A549 (cell line): ENCODE results near the gene PPM1H. TPM values are rescaled to one million over a fixed set of nuclear protein-coding genes. Genes with fewer than 3 reads are reported as not detected.
A peak's percentile ranks its signal among the peaks of the same experiment; 100 is the strongest.

Source experiments
- ATAC-seq, 2 experiments: fragments of 200-7000 bp in 1 of 2; fragments of >200 bp in 1 of 2; cut with Nextera tagmentation in 1 of 2; cut with Tn5 transposase in 1 of 2; 3 replicates each; pipeline versions ENCODE4 v1.8.0 to v1.9.1; 2018 to 2020; ENCODE audit warnings: mild to moderate bottlenecking in 1 of 2, moderate library complexity in 1 of 2
- CTCF ChIA-PET: fragments of 300-600 bp; sonication (Branson Sonifier 250); formaldehyde crosslinking; extraction: SDS; loops from one replicate; lab custom pipeline; 2021; ENCODE audit warnings: antibody characterized with exemption, inconsistent platforms; lab: Yijun Ruan, JAX
- POLR2A ChIA-PET: fragments of 350-600 bp; formaldehyde crosslinking; extraction: SDS; loops from one replicate; lab custom pipeline; 2021; ENCODE audit warnings: antibody characterized with exemption, inconsistent platforms; lab: Yijun Ruan, JAX
- DNase-seq, 2 experiments: peaks; one replicate each; pipeline versions ENCODE4 v3.0.0 to v3.0.0-alpha.2; 2011 to 2016; ENCODE audit warnings: low read depth in 1 of 2, low spot score in 1 of 2
- FAIRE-seq: peaks from 2 replicates; lab custom pipeline; 2011; peaks lifted over from hg19 to GRCh38; lab: Jason Lieb, UNC
- H3K27ac ChIP-seq, 2 experiments: fragments of >200 bp; sonication (Bioruptor Twin); formaldehyde crosslinking; 3 replicates each; pipeline ENCODE4 v1.5.1; 2016 to 2017
- H3K4me1 ChIP-seq: fragments of >200 bp; sonication (Bioruptor Twin); formaldehyde crosslinking; 3 replicates; pipeline ENCODE4 v1.6.1; 2016
- H3K4me2 ChIP-seq: fragments of >200 bp; sonication (Bioruptor Twin); formaldehyde crosslinking; 3 replicates; pipeline ENCODE4 v1.6.1; 2016
- H3K4me3 ChIP-seq: fragments of >200 bp; sonication (Bioruptor Twin); formaldehyde crosslinking; 3 replicates; pipeline ENCODE4 v1.5.1; 2016
- H3K9me3 ChIP-seq: fragments of >200 bp; sonication (Bioruptor Twin); formaldehyde crosslinking; 3 replicates; pipeline ENCODE4 v1.6.1; 2016
- CEBPB ChIP-seq, 2 experiments: fragments of >200 bp in 1 of 2; sonication (Bioruptor Twin) in 1 of 2; formaldehyde crosslinking in 1 of 2; IDR thresholded peaks; 2 replicates each; pipeline ENCODE4 v1.6.1; 2012 to 2016
- EHF ChIP-seq: fragments of 250-450 bp; sonication (Bioruptor Pico); IDR thresholded peaks from 2 replicates; pipeline ENCODE4 v1.5.0; 2020; ENCODE audit warnings: mild to moderate bottlenecking
- EHMT2 ChIP-seq: fragments of 200-600 bp; sonication (generic); IDR thresholded peaks from 2 replicates; pipeline ENCODE4 v1.6.1; 2016; ENCODE audit warnings: antibody characterized with exemption, low read depth, mild to moderate bottlenecking, moderate library complexity
- FOSB ChIP-seq: fragments of 250-450 bp; sonication (Bioruptor Pico); IDR thresholded peaks from 2 replicates; pipeline ENCODE4 v1.5.0; 2020; ENCODE audit warnings: mild to moderate bottlenecking, moderate library complexity
- FOSL2 ChIP-seq, 2 experiments: fragments of 450-650 bp in 1 of 2; fragments of >200 bp in 1 of 2; sonication (Bioruptor Twin) in 1 of 2; formaldehyde crosslinking; IDR thresholded peaks; 2 replicates each; pipeline versions ENCODE4 v1.5.0 to v1.6.1; 2016 to 2020; ENCODE audit warnings: mild to moderate bottlenecking in 1 of 2, moderate library complexity in 1 of 2
- HOXB5 ChIP-seq: fragments of 250-450 bp; sonication (Bioruptor Pico); IDR thresholded peaks from 2 replicates; pipeline ENCODE4 v1.5.0; 2020; ENCODE audit warnings: mild to moderate bottlenecking, moderate library complexity
- JUN ChIP-seq, 2 experiments: fragments of >200 bp; sonication (Bioruptor Twin); formaldehyde crosslinking; IDR thresholded peaks; 2 replicates in 1 of 2; 3 replicates in 1 of 2; pipeline ENCODE4 v1.6.1; 2016 to 2017
- KDM1A ChIP-seq: fragments of 200-600 bp; sonication (generic); IDR thresholded peaks from 2 replicates; pipeline ENCODE4 v1.6.1; 2016; ENCODE audit warnings: low read depth, mild to moderate bottlenecking
- KDM5A ChIP-seq: fragments of 200-600 bp; sonication (generic); IDR thresholded peaks from 2 replicates; pipeline ENCODE4 v1.6.1; 2016; ENCODE audit warnings: antibody characterized with exemption, mild to moderate bottlenecking
- NR3C1 ChIP-seq: fragments of >200 bp; sonication (Bioruptor Twin); formaldehyde crosslinking; IDR thresholded peaks from 3 replicates; pipeline ENCODE4 v1.6.1; 2017
- PHF8 ChIP-seq: fragments of 200-600 bp; sonication (generic); IDR thresholded peaks from 2 replicates; pipeline ENCODE4 v1.6.1; 2016; ENCODE audit warnings: low read depth, mild to moderate bottlenecking, antibody characterized with exemption, moderate library complexity, borderline replicate concordance
- POLR2AphosphoS2 ChIP-seq: conservative IDR thresholded peaks from 2 replicates; pipeline ENCODE4 v1.6.1; 2012; ENCODE audit warnings: low read length, improper control_type of control experiment, inconsistent platforms
- REST ChIP-seq: fragments of 200-600 bp; sonication (generic); IDR thresholded peaks from 2 replicates; pipeline ENCODE4 v1.6.1; 2016; ENCODE audit warnings: antibody characterized with exemption, mild to moderate bottlenecking, moderate library complexity
- SREBF2 ChIP-seq: fragments of 450-650 bp; IDR thresholded peaks from 2 replicates; pipeline ENCODE4 v1.6.1; 2014; ENCODE audit warnings: mild to moderate bottlenecking, moderate library complexity
- ZC3H11A ChIP-seq: fragments of 450-650 bp; IDR thresholded peaks from 2 replicates; pipeline ENCODE4 v1.6.1; 2014; ENCODE audit warnings: antibody characterized with exemption, mild to moderate bottlenecking
- WGBS: methylation state at CpG from one replicate; pipeline ENCODE4 v1.1.6; 2017; ENCODE audit errors: missing lambda C conversion rate; 5-methylcytosine and 5-hydroxymethylcytosine counted together
- polyA plus RNA-seq, 4 experiments: library from polyadenylated mRNA; depleted of rRNA in 3 of 4; stranded (reverse); fragments of >200 nt; fragmentation: RNase III in 1 of 4; extraction: RNeasy Plus Mini Kit Qiagen cat#74134 plus additional on column Dnase treatment in 1 of 4; gene quantifications; 2 replicates in 3 of 4; 3 replicates in 1 of 4; pipeline ENCODE4 v1.2.3, GENCODE V29; 2011 to 2017
- TF ChIP-seq, protein P1 (sequence below): IDR thresholded peaks from 2 replicates; pipeline ENCODE4 v1.6.1; 2012
- TF ChIP-seq, protein P2 (sequence below): fragments of 450-650 bp; IDR thresholded peaks from 2 replicates; pipeline ENCODE4 v1.6.1; 2014; ENCODE audit warnings: antibody characterized with exemption
- TF ChIP-seq, protein P3 (sequence below): IDR thresholded peaks from 2 replicates; pipeline ENCODE4 v1.6.1; 2012; ENCODE audit warnings: low read depth, borderline replicate concordance
- TF ChIP-seq, protein P4 (sequence below): fragments of >200 bp; sonication (Bioruptor Twin); formaldehyde crosslinking; IDR thresholded peaks from 3 replicates; pipeline ENCODE4 v1.5.1; 2016
- TF ChIP-seq, protein P5 (sequence below): fragments of >200 bp; sonication (Bioruptor Twin); formaldehyde crosslinking; IDR thresholded peaks from 2 replicates; pipeline ENCODE4 v1.6.1; 2016

Gene PPM1H
- polyA plus RNA-seq, 2 of the 4 experiments (the other 2 are of a cell fraction): 7.8 TPM

GRCh38 chr12:62654326-62655241, 280.4 kb downstream of the PPM1H start:
- H3K27ac ChIP-seq: peak overlapping the region in 1 of 2 experiments; percentile 5; a peak in 1 of 6 replicates
- H3K4me2 ChIP-seq: no peak overlapping the region
- ChIA-PET POLR2A (no interaction called here), CTCF (interaction anchor here (0.8 to 1.6 kb wide), 2 partner anchors 16 to 42 kb away, joined by 3 to 4 read pairs; no protein-coding TSS in a partner anchor)
- H3K4me3 ChIP-seq: no peak overlapping the region
- ATAC-seq (no peak), FAIRE-seq (no peak), DNase-seq (no peak)
- 93% methylated on average over 21 of the region's 21 CpGs for WGBS
- TF ChIP-seq, protein P1, sequence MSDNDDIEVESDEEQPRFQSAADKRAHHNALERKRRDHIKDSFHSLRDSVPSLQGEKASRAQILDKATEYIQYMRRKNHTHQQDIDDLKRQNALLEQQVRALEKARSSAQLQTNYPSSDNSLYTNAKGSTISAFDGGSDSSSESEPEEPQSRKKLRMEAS: no peak
- TF ChIP-seq EHMT2: no peak
- TF ChIP-seq, protein P2, sequence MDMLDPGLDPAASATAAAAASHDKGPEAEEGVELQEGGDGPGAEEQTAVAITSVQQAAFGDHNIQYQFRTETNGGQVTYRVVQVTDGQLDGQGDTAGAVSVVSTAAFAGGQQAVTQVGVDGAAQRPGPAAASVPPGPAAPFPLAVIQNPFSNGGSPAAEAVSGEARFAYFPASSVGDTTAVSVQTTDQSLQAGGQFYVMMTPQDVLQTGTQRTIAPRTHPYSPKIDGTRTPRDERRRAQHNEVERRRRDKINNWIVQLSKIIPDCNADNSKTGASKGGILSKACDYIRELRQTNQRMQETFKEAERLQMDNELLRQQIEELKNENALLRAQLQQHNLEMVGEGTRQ: no peak
- TF ChIP-seq FOSB (CRISPR knock-in tag): no peak
- TF ChIP-seq KDM1A: no peak
- TF ChIP-seq REST: no peak
- TF ChIP-seq, protein P3, sequence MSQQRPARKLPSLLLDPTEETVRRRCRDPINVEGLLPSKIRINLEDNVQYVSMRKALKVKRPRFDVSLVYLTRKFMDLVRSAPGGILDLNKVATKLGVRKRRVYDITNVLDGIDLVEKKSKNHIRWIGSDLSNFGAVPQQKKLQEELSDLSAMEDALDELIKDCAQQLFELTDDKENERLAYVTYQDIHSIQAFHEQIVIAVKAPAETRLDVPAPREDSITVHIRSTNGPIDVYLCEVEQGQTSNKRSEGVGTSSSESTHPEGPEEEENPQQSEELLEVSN: no peak
- no peak for TF ChIP-seq HOXB5 (CRISPR knock-in tag)
- TF ChIP-seq EHF (CRISPR knock-in tag): no peak
- TF ChIP-seq FOSL2 (IDR thresholded peaks at IDR 0.05): no peak
- TF ChIP-seq FOSL2 (CRISPR knock-in tag; IDR thresholded peaks at IDR 0.05): no peak
- TF ChIP-seq NR3C1: no peak
- TF ChIP-seq SREBF2: no peak
- no peak for TF ChIP-seq JUN (IDR thresholded peaks at IDR 0.05)
- TF ChIP-seq, protein P4, sequence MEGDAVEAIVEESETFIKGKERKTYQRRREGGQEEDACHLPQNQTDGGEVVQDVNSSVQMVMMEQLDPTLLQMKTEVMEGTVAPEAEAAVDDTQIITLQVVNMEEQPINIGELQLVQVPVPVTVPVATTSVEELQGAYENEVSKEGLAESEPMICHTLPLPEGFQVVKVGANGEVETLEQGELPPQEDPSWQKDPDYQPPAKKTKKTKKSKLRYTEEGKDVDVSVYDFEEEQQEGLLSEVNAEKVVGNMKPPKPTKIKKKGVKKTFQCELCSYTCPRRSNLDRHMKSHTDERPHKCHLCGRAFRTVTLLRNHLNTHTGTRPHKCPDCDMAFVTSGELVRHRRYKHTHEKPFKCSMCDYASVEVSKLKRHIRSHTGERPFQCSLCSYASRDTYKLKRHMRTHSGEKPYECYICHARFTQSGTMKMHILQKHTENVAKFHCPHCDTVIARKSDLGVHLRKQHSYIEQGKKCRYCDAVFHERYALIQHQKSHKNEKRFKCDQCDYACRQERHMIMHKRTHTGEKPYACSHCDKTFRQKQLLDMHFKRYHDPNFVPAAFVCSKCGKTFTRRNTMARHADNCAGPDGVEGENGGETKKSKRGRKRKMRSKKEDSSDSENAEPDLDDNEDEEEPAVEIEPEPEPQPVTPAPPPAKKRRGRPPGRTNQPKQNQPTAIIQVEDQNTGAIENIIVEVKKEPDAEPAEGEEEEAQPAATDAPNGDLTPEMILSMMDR: no peak
- TF ChIP-seq ZC3H11A: no peak
- no peak for TF ChIP-seq PHF8
- TF ChIP-seq, protein P5, sequence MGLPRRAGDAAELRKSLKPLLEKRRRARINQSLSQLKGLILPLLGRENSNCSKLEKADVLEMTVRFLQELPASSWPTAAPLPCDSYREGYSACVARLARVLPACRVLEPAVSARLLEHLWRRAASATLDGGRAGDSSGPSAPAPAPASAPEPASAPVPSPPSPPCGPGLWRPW: no peak
- no peak for TF ChIP-seq KDM5A
- TF ChIP-seq CEBPB (IDR thresholded peaks at IDR 0.05): no peak
- no peak for TF ChIP-seq POLR2AphosphoS2
- H3K4me1 ChIP-seq: peaks cover 14% of the 10 kb centered on the region
- no peaks in the 10 kb centered on the region for H3K9me3 ChIP-seq
